Uterus (tissue), 4 donors: ENCODE measurements around the gene GALNT1. TPM values are rescaled to one million over a fixed set of nuclear protein-coding genes. Genes with fewer than 3 reads are reported as not detected.

Experiments
- DNase-seq, 2 donors: peaks; one replicate each; pipeline ENCODE4 v3.0.0-alpha.2; 2019 to 2020
- H3K27ac ChIP-seq, 2 donors: fragments of 200-600 bp; sonication (generic); 1 replicate in 1 of 2; 2 replicates in 1 of 2; pipeline ENCODE4 v1.5.1; 2016 to 2018
- H3K27me3 ChIP-seq, 2 donors: fragments of 200-600 bp; sonication (generic); one replicate each; pipeline ENCODE4 v1.5.1; 2018 to 2019; ENCODE audit warnings: control low read depth in 1 of 2
- H3K36me3 ChIP-seq, 2 donors: fragments of 200-600 bp; sonication (generic); one replicate each; pipeline ENCODE4 v1.5.1; 2019; ENCODE audit warnings: control low read depth in 1 of 2
- H3K4me1 ChIP-seq, 2 donors: fragments of 200-600 bp; sonication (generic); one replicate each; pipeline ENCODE4 v1.5.1; 2018 to 2019; ENCODE audit warnings: control low read depth in 1 of 2
- H3K4me3 ChIP-seq, 2 donors: fragments of 200-600 bp; sonication (generic); 1 replicate in 1 of 2; 2 replicates in 1 of 2; pipeline ENCODE4 v1.5.1; 2018 to 2019; ENCODE audit warnings: mild to moderate bottlenecking in 1 of 2
- H3K9me3 ChIP-seq, 2 donors: fragments of 200-600 bp; sonication (generic); one replicate each; pipeline ENCODE4 v1.5.1; 2019; ENCODE audit warnings: control low read depth in 1 of 2
- CTCF ChIP-seq, 4 experiments: fragments of 200-600 bp in 2 of 4; fragments of 450-650 bp in 2 of 4; sonication (generic) in 2 of 4; IDR thresholded peaks; one replicate each; pipeline ENCODE4 v1.5.1; 2016 to 2019; ENCODE audit warnings: antibody characterized with exemption in 4 of 4, mild to moderate bottlenecking in 2 of 4, moderate library complexity in 1 of 4
- POLR2A ChIP-seq, 2 donors: fragments of 450-650 bp; IDR thresholded peaks; one replicate each; pipeline ENCODE4 v1.6.1; 2016; ENCODE audit warnings: antibody characterized with exemption in 2 of 2, mild to moderate bottlenecking in 1 of 2, moderate library complexity in 1 of 2
- intact Hi-C: fragments of 100-400 bp; cut with DNase I; formaldehyde crosslinking; loops from one replicate; pipeline ENCODE4 v1.15.1; 2023; ENCODE audit warnings: low total_unique reads
- total RNA-seq, 4 donors: library from RNA; depleted of rRNA in 3 of 4; stranded (reverse); fragments of >200 nt in 3 of 4; gene quantifications; one replicate each; pipeline versions ENCODE4 v1.1.0 to v1.2.4, GENCODE V29; 2014 to 2023
- donor health status: DM: yes; HTN: yes; CAD: no.

The GALNT1 gene
- total RNA-seq, 4 donors from 2014 or later, result 13.6 to 98.2 (median 33.3) TPM

GRCh38 chr18:35577045-35577848 is 4.3 kb upstream of the GALNT1 start:
- Histone ChIP-seq H3K4me1 (no peaks in the 10 kb centered on the region), H3K27ac (no peak overlapping the region), H3K36me3 (no peaks in the 10 kb centered on the region), H3K27me3 (no peaks in the 10 kb centered on the region), H3K9me3 (no peaks in the 10 kb centered on the region), H3K4me3 (no peak overlapping the region)
- TF ChIP-seq POLR2A (IDR thresholded peaks at IDR 0.05) (no peak), CTCF (IDR thresholded peaks at IDR 0.05) (no peak)
- DNase-seq, result no peak
- intact Hi-C loops, result loop anchor here (10.0 kb wide), 1 partner anchor 72 kb away; no protein-coding TSS in a partner anchor

GRCh38 chr18:35578481-35578880 is 3.1 kb upstream of the GALNT1 start:
- Histone ChIP-seq H3K27me3 (no peaks in the 10 kb centered on the region), H3K4me1 (no peaks in the 10 kb centered on the region), H3K36me3 (no peaks in the 10 kb centered on the region), H3K4me3 (no peak overlapping the region), H3K27ac (no peak overlapping the region), H3K9me3 (no peaks in the 10 kb centered on the region)
- TF ChIP-seq POLR2A (IDR thresholded peaks at IDR 0.05) (no peak), CTCF (IDR thresholded peaks at IDR 0.05) (no peak)
- no peak for DNase-seq
- intact Hi-C loops, result loop anchor here (10.0 kb wide), 1 partner anchor 74 kb away; no protein-coding TSS in a partner anchor

DNA sequence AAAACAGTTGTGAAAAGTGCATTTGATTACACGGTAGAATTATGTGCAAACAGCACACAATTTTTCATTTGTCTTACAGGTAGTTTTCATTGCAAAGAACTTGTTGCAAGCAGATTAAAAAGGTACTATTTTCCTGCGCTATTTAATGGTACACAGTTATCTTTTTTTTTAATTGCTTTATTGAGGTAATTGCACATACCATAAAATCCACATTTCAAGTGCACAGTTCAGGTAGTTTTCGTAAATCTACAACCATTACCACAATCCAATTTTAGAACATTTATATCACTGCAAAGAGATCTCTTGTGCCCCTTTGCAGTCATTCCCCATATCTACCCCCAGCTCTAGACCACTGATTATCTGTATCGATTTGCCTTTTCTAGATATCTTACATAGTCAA is 2.6 kb upstream of the GALNT1 start:
- intact Hi-C loops, result loop anchor here (10.0 kb wide), 1 partner anchor 74 kb away; no protein-coding TSS in a partner anchor
- DNase-seq, result no peak
- H3K27me3 ChIP-seq, result no peaks in the 10 kb centered on the region
- no peak overlapping the region for H3K27ac ChIP-seq
- H3K4me1 ChIP-seq, result no peaks in the 10 kb centered on the region
- no peak for TF ChIP-seq POLR2A (IDR thresholded peaks at IDR 0.05)
- TF ChIP-seq CTCF (IDR thresholded peaks at IDR 0.05), result no peak
- no peaks in the 10 kb centered on the region for H3K9me3 ChIP-seq
- H3K36me3 ChIP-seq, result no peaks in the 10 kb centered on the region
- no peak overlapping the region for H3K4me3 ChIP-seq

- Histone ChIP-seq H3K27ac (peak overlapping the region; percentile 97 to 98), H3K27me3 (no peaks in the 10 kb centered on the region), H3K4me1 (no peaks in the 10 kb centered on the region), H3K36me3 (no peaks in the 10 kb centered on the region), H3K9me3 (no peaks in the 10 kb centered on the region), H3K4me3 (peak overlapping the region; percentile 65 to 92)
- DNase-seq, result peak; percentile 52 to 53
- intact Hi-C loops, result no loop called here
- TF ChIP-seq POLR2A (IDR thresholded peaks at IDR 0.05) (peak in 1 of 2 donors; percentile 32), CTCF (IDR thresholded peaks at IDR 0.05) (no peak)
Observed at GRCh38 chr18:35580701-35581539, 620 bp upstream of the GALNT1 start.
